GM13977 (cell line): ENCODE results near the gene CMSS1.

Experiments
- DNase-seq: peaks from one replicate; pipeline ENCODE4 v3.0.0; 2012; ENCODE audit warnings: low spot score
- in situ Hi-C: fragments of 300-500 bp; cut with MboI; formaldehyde crosslinking; loops from one replicate; pipeline ENCODE4 v1.12.0; 2022; ENCODE audit warnings: low sequenced_read_pairs, low pct_unique_long_range_greater_than_20kb, mixed read lengths, inconsistent platforms; ENCODE audit not compliant: unreplicated experiment
- TF ChIP-seq, protein P1 (sequence below): IDR thresholded peaks from 2 replicates; pipeline ENCODE4 v1.5.1; 2012; ENCODE audit warnings: mild to moderate bottlenecking, control low read depth; ENCODE audit not compliant: insufficient read depth; ENCODE audit errors: extremely low read depth, missing control alignments

CMSS1 gene

DNA sequence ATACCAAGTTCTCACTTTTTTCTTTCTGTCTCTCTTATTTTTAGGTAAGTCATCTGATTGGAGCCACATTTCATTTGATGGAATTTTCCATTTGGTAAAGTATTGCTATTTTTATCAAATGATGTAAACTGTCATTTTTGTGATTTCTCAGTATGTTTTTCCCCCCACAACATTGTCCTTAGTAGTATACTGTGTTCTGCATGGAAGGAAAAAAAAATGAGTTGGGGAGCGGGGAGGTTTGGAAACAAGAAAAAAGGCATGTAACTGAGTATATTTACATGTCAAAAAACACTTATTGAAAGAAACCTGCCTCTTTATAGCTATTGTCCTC is 192.4 kb downstream of the CMSS1 start:
- no peak for DNase-seq
- in situ Hi-C loops = no loop called here

DNA sequence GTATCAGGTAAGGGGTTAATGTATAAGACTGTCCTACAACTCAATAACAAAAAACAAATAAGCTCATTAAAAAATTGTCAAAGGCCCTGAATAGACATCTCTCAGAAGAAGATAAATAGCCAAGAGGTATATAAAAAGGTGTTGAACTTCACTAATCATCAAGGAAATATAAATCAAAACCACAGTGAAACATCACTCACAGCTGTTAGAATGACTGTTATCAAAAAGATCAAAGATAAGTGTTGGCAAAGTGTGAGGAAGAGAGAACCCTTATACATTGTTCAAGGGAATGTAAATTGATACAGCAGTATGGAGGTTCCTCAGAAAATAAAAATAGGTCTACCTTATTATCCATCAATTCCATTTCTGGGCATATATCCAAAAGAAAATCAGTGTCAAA is 201.1 kb downstream of the CMSS1 start:
- in situ Hi-C loops = no loop called here
- no peak for DNase-seq
- TF ChIP-seq, protein P1, sequence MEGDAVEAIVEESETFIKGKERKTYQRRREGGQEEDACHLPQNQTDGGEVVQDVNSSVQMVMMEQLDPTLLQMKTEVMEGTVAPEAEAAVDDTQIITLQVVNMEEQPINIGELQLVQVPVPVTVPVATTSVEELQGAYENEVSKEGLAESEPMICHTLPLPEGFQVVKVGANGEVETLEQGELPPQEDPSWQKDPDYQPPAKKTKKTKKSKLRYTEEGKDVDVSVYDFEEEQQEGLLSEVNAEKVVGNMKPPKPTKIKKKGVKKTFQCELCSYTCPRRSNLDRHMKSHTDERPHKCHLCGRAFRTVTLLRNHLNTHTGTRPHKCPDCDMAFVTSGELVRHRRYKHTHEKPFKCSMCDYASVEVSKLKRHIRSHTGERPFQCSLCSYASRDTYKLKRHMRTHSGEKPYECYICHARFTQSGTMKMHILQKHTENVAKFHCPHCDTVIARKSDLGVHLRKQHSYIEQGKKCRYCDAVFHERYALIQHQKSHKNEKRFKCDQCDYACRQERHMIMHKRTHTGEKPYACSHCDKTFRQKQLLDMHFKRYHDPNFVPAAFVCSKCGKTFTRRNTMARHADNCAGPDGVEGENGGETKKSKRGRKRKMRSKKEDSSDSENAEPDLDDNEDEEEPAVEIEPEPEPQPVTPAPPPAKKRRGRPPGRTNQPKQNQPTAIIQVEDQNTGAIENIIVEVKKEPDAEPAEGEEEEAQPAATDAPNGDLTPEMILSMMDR = no peak

More for the DNA sequence above, 192.4 kb downstream of the CMSS1 start:
- TF ChIP-seq, protein P1 = no peak

DNA sequence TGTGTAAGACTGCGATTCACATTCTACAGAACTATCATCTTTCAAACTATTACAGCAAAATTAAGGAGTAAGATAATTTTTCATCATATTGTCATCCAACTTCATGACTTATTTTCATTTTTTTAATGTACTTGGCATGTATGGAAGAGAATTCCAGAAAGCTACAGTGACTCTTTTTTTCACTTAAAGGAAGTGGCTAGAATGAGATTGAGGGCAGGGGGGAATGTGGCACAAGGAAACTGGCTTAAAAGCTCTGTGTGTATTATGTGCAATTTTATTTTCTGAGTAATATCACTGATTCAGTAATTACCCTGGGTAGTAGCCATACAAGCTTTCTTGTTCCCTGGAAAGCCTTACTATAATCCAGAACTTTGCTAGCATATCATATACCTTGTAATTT is 202.1 kb downstream of the CMSS1 start:
- TF ChIP-seq, protein P1 = no peak
- DNase-seq = no peak
- in situ Hi-C loops = no loop called here

DNA sequence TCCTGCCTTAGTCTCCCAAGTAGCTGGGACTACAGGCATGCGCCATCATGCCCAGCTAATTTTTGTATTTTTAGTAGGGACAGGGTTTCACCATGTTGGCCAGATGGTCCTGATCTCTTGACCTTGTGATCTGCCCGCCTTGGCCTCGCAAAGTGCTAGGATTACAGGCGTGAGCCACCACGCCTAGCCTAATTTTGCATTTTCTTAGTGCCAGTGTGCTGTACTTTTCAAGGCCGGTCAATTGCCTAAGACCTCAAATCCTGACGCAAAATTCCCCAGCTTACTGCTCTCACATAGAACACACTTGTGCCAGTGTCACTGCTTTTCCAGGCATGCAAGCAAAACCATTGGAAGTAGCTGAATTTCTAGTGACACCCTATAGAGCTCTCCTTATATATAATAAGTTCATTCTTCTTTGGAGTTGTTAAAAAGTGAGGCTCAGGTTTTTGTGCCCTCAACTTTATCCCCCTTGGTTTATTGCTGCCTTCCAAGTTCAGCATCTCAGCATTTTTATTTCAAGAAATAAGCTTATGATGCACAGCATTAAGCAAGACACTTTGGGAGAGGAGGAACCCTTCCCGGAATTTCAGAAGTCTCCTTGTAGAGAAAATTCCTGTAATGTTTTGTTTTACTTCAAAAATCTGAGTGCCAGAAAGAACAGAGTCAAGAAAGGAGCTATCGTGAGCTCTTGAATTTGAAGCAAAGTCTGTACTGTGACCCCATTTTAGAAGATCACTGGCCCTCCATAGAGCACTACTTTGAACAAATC is 203.4 kb downstream of the CMSS1 start:
- DNase-seq = no peak
- in situ Hi-C loops = no loop called here
- TF ChIP-seq, protein P1 = no peak

DNA sequence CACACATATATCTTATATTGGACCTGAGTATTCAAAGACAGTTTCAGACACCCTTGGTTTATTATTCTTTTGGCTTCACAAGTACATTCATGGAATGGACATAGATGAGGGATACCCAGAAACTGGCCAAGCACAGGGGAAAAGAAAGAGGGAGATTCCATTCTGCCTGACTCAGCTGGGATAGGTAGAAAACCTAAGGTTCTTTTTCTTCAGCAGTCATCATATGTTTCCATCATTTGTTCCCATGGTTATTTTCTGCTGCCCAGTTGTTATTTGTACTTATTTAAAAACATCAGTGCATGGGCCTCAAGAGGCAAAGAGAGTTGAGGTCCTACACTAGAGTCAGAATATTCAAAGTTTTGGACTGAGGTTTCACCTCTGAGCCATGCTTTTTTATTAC is 204.8 kb downstream of the CMSS1 start:
- TF ChIP-seq, protein P1 = no peak
- in situ Hi-C loops = no loop called here
- no peak for DNase-seq

DNA sequence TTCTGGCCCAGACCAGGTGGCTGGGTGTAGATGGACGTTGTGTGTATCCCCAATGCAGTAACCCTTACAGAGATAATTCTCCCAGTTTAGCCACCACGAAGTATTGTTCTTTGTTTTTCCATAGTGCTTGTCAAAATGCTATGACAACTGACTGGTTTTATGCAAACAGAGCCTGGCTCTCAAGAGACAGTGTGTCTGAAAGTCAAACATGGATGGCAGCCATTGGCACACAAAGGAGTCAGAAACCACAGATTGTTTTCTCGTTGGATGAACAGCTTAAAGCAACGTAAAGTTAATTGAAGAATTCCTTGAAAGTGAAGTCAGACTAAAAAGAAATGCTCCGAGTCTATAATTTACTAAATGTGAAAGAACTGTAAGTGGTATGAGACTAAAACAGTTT is 205.5 kb downstream of the CMSS1 start:
- TF ChIP-seq, protein P1 = no peak
- no peak for DNase-seq

More for the DNA sequence above, 205.5 kb downstream of the CMSS1 start:
- in situ Hi-C loops = no loop called here
